Gastroesophageal sphincter (tissue), 4 donors: Measurements from ENCODE around the gene CARD19. TPM values are rescaled to one million over a fixed set of nuclear protein-coding genes. Genes with fewer than 3 reads are reported as not detected.

Experiments used
- ATAC-seq: fragments of 150-250 bp; one replicate; pipeline ENCODE4 v1.9.1; 2016; ENCODE audit warnings: mild to moderate bottlenecking, moderate library complexity
- H3K27ac ChIP-seq, 4 donors: fragments of 200-600 bp; sonication (generic) in 3 of 4; 1 replicate in 3 of 4; 2 replicates in 1 of 4; pipeline ENCODE4 v1.5.1; 2016 to 2019
- H3K27me3 ChIP-seq: fragments of 200-600 bp; sonication (generic); one replicate; pipeline ENCODE4 v1.5.1; 2019
- H3K36me3 ChIP-seq, 2 donors: fragments of 200-600 bp; sonication (generic); one replicate each; pipeline ENCODE4 v1.5.1; 2019; ENCODE audit warnings: control low read depth in 1 of 2
- H3K4me1 ChIP-seq, 3 donors: fragments of 200-600 bp; sonication (generic); 1 replicate in 2 of 3; 2 replicates in 1 of 3; pipeline ENCODE4 v1.5.1; 2016 to 2019; ENCODE audit warnings: control low read depth in 2 of 3
- H3K4me3 ChIP-seq, 2 donors: fragments of 200-600 bp; sonication (generic); one replicate each; pipeline ENCODE4 v1.5.1; 2019; ENCODE audit warnings: mild to moderate bottlenecking in 1 of 2, moderate library complexity in 1 of 2
- H3K9me3 ChIP-seq, 3 donors: fragments of 200-600 bp; sonication (generic); one replicate each; pipeline ENCODE4 v1.5.1; 2017 to 2019; ENCODE audit warnings: control low read depth in 2 of 3
- CTCF ChIP-seq, 4 experiments: fragments of 200-600 bp in 2 of 4; fragments of 450-650 bp in 2 of 4; sonication (generic) in 1 of 4; IDR thresholded peaks; one replicate each; pipeline ENCODE4 v1.5.1; 2017 to 2019; ENCODE audit warnings: antibody characterized with exemption in 4 of 4, mild to moderate bottlenecking in 2 of 4, moderate library complexity in 2 of 4
- EP300 ChIP-seq: sonication (generic); formaldehyde crosslinking; IDR thresholded peaks from one replicate; pipeline ENCODE4 v1.6.1; 2017; ENCODE audit warnings: antibody characterized with exemption, mild to moderate bottlenecking
- POLR2A ChIP-seq, 2 donors: fragments of 450-650 bp; IDR thresholded peaks; one replicate each; pipeline ENCODE4 v1.6.1; 2017; ENCODE audit warnings: antibody characterized with exemption in 2 of 2, mild to moderate bottlenecking in 2 of 2, moderate library complexity in 1 of 2
- POLR2AphosphoS5 ChIP-seq: sonication (generic); formaldehyde crosslinking; IDR thresholded peaks from one replicate; pipeline ENCODE4 v1.6.1; 2017; ENCODE audit warnings: antibody characterized with exemption
- WGBS, 2 donors: methylation state at CpG; one replicate each; pipeline ENCODE4 v1.1.5; 2018; ENCODE audit warnings: low coverage in 1 of 2; 5-methylcytosine and 5-hydroxymethylcytosine counted together
- total RNA-seq, 4 donors: library from RNA; depleted of rRNA; stranded (reverse); fragments of >200 nt; gene quantifications; one replicate each; pipeline ENCODE4 v1.1.0, GENCODE V29; 2016

Gene CARD19
- total RNA-seq, 4 donors from 2014 or later = 78.5 to 82.2 (median 80.1) TPM

GRCh38 chr9:93151097-93151784 lies 55.2 kb downstream of the CARD19 start:
- no peaks in the 10 kb centered on the region for H3K36me3 ChIP-seq
- H3K27me3 ChIP-seq = no peaks in the 10 kb centered on the region
- no peak overlapping the region for H3K4me3 ChIP-seq
- no peaks in the 10 kb centered on the region for H3K9me3 ChIP-seq
- H3K4me1 ChIP-seq = no peaks in the 10 kb centered on the region
- 80% methylated on average over 5 of the region's 10 CpGs; no CpG with 5 or more reads in 1 of the 2 donors for WGBS, 2 donors
- no peak overlapping the region for H3K27ac ChIP-seq
- no peak for ATAC-seq
- no peak for TF ChIP-seq POLR2A (IDR thresholded peaks at IDR 0.05)
- no peak for TF ChIP-seq CTCF (IDR thresholded peaks at IDR 0.05)
- no peak for TF ChIP-seq EP300
- TF ChIP-seq POLR2AphosphoS5 = no peak

- 60 to 76% methylated on average over 7 to 13 of the region's 14 CpGs for WGBS, 2 donors
- Histone ChIP-seq H3K4me1 (no peaks in the 10 kb centered on the region), H3K9me3 (no peaks in the 10 kb centered on the region), H3K36me3 (no peaks in the 10 kb centered on the region), H3K4me3 (no peak overlapping the region), H3K27ac (no peak overlapping the region), H3K27me3 (no peaks in the 10 kb centered on the region)
- no peak for ATAC-seq
- no peak for TF ChIP-seq EP300
- no peak for TF ChIP-seq POLR2A (IDR thresholded peaks at IDR 0.05)
- peak in 3 of 4 experiments; percentile 16 to 65 (median 22) for TF ChIP-seq CTCF (IDR thresholded peaks at IDR 0.05)
Measured at GRCh38 chr9:93154293-93154903, 58.4 kb downstream of the CARD19 start.

- no peak overlapping the region for H3K4me3 ChIP-seq
- H3K9me3 ChIP-seq = no peaks in the 10 kb centered on the region
- H3K27me3 ChIP-seq = no peaks in the 10 kb centered on the region
- no peaks in the 10 kb centered on the region for H3K36me3 ChIP-seq
- no peak overlapping the region for H3K27ac ChIP-seq
- peaks cover 0 to 15% (median 0%) of the 10 kb centered on the region in 3 donors for H3K4me1 ChIP-seq
- no peak for ATAC-seq
- WGBS, 2 donors = 60 to 71% methylated on average over 1 to 7 of the region's 16 CpGs
- no peak for TF ChIP-seq POLR2A (IDR thresholded peaks at IDR 0.05)
- no peak for TF ChIP-seq POLR2AphosphoS5
- no peak for TF ChIP-seq CTCF (IDR thresholded peaks at IDR 0.05)
- TF ChIP-seq EP300 = no peak
Measured at GRCh38 chr9:93155716-93156474, 59.9 kb downstream of the CARD19 start.

- TF ChIP-seq EP300 (no peak), POLR2AphosphoS5 (no peak), CTCF (IDR thresholded peaks at IDR 0.05) (no peak), POLR2A (IDR thresholded peaks at IDR 0.05) (no peak)
- whole genome bisulfite sequencing, 2 donors = 88 to 94% methylated on average over 3 to 7 of the region's 11 CpGs
Measured at GRCh38 chr9:93156475-93157008, 60.5 kb downstream of the CARD19 start.

More at GRCh38 chr9:93156475-93157008, 60.5 kb downstream of the CARD19 start:
- Histone ChIP-seq H3K36me3 (no peaks in the 10 kb centered on the region), H3K4me1 (peaks cover 0 to 21% (median 2%) of the 10 kb centered on the region in 3 donors), H3K4me3 (no peak overlapping the region), H3K27me3 (no peaks in the 10 kb centered on the region), H3K9me3 (no peaks in the 10 kb centered on the region), H3K27ac (no peak overlapping the region)
- no peak for ATAC-seq
